Endodermal cell (in vitro differentiated cells): ENCODE results near the gene SRA1. TPM values are rescaled to one million over a fixed set of nuclear protein-coding genes. Genes with fewer than 3 reads are reported as not detected.

Experiments used
- DNase-seq: peaks from one replicate; pipeline ENCODE4 v3.0.0-alpha.2; 2017
- H3K27ac ChIP-seq: 2 replicates; pipeline ENCODE4 v1.5.1; 2013; ENCODE audit warnings: mild to moderate bottlenecking, low read depth, low read length, moderate library complexity
- H3K27me3 ChIP-seq: 2 replicates; pipeline ENCODE4 v1.6.1; 2013; ENCODE audit warnings: mild to moderate bottlenecking, low read length, moderate library complexity; ENCODE audit not compliant: insufficient read depth, control insufficient read depth, poor library complexity, severe bottlenecking
- H3K36me3 ChIP-seq: 2 replicates; pipeline ENCODE4 v1.7.0; 2013; ENCODE audit warnings: mild to moderate bottlenecking, low read length, moderate library complexity; ENCODE audit not compliant: control insufficient read depth, insufficient read depth
- H3K4me1 ChIP-seq: one replicate; pipeline ENCODE4 v1.7.0; 2013; ENCODE audit warnings: low read length; ENCODE audit not compliant: control insufficient read depth, insufficient read depth
- H3K4me3 ChIP-seq: 2 replicates; pipeline ENCODE4 v1.5.1; 2013; ENCODE audit warnings: mild to moderate bottlenecking, low read length, moderate library complexity
- H3K9ac ChIP-seq: 2 replicates; pipeline ENCODE4 v1.6.1; 2013; ENCODE audit warnings: mild to moderate bottlenecking, low read length, moderate library complexity; ENCODE audit not compliant: poor library complexity, severe bottlenecking; ENCODE audit errors: extremely low read depth
- H3K9me3 ChIP-seq: 2 replicates; pipeline ENCODE4 v1.6.1; 2013; ENCODE audit warnings: mild to moderate bottlenecking, low read length, moderate library complexity; ENCODE audit not compliant: control insufficient read depth
- H3K27ac Mint-ChIP-seq: 2 replicates; pipeline ENCODE4 v1.8.0; 2020; ENCODE audit warnings: mixed read lengths
- H3K27me3 Mint-ChIP-seq: 2 replicates; pipeline ENCODE4 v1.8.0; 2021; ENCODE audit warnings: mild to moderate bottlenecking, mixed read lengths; ENCODE audit not compliant: insufficient read depth
- H3K36me3 Mint-ChIP-seq: 2 replicates; pipeline ENCODE4 v1.8.0; 2020; ENCODE audit warnings: low read depth, mixed read lengths
- H3K4me1 Mint-ChIP-seq: 2 replicates; pipeline ENCODE4 v1.8.0; 2020; ENCODE audit warnings: mixed read lengths
- H3K4me3 Mint-ChIP-seq: 2 replicates; pipeline ENCODE4 v1.8.0; 2020; ENCODE audit warnings: mild to moderate bottlenecking, moderate library complexity, mixed read lengths
- H3K9me3 Mint-ChIP-seq: 2 replicates; pipeline ENCODE4 v1.8.0; 2020; ENCODE audit warnings: mild to moderate bottlenecking, mixed read lengths
- CTCF ChIP-seq: fragments of 200-600 bp; sonication (generic); conservative IDR thresholded peaks from 2 replicates; pipeline ENCODE4 v1.5.0; 2021; ENCODE audit warnings: antibody characterized with exemption, mild to moderate bottlenecking
- WGBS, 2 experiments: methylation state at CpG; one replicate each; pipeline versions ENCODE4 v1.1.5 to v1.1.7; 2013; ENCODE audit warnings: missing lambda C conversion rate in 2 of 2, mixed read lengths in 1 of 2; ENCODE audit not compliant: insufficient coverage in 1 of 2, insufficient read length in 1 of 2; 5-methylcytosine and 5-hydroxymethylcytosine counted together
- total RNA-seq, 2 donors: library from RNA; stranded (reverse); fragmentation: NEBNext Ultra II Directional in 1 of 2; extraction: Animal tissue kit (Norgen Biotek cat#: 25700) in 1 of 2; gene quantifications; 2 replicates in 1 of 2; 3 replicates in 1 of 2; pipeline ENCODE4 v1.2.1, GENCODE V29; 2021

The SRA1 gene
- total RNA-seq, 2 donors from 2014 or later = 40.5 to 42.9 TPM

- peaks cover 24% of the 10 kb centered on the region for H3K4me1 Mint-ChIP-seq
- H3K9me3 ChIP-seq = peaks cover 3% of the 10 kb centered on the region
Measured at GRCh38 chr5:140570058-140570457, 12.8 kb upstream of the SRA1 start.

DNA sequence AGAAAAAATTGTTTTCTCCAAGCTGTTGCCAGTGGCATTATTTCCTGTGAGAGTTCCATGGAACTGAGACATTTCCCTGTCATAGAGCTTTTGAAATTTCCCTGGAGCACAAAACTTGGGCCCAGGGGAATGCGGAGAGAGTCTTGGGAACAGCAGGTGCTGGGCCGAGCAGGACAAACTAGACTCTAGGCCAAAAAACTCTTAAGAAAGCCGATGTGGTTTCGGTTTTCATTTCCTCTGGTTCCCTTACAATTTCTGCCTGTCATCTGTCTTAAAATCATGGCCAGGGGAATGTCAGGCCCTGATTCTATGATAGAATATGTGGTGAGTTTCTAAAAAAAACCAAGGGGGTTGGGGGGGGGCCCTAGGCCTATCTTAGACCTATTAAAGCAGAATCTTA is 11.9 kb upstream of the SRA1 start:
- no peaks in the 10 kb centered on the region for H3K27me3 Mint-ChIP-seq
- H3K36me3 ChIP-seq = peaks cover 29% of the 10 kb centered on the region
- no peaks in the 10 kb centered on the region for H3K27me3 ChIP-seq
- H3K4me3 Mint-ChIP-seq = no peak overlapping the region
- 86 to 91% methylated on average over 2 to 4 of the region's 4 CpGs for WGBS, 2 experiments
- H3K9me3 ChIP-seq = peaks cover 3% of the 10 kb centered on the region
- no peak overlapping the region for H3K27ac ChIP-seq
- no peak overlapping the region for H3K9ac ChIP-seq
- H3K4me1 ChIP-seq = peaks cover 15% of the 10 kb centered on the region
- DNase-seq = no peak
- peaks cover 19% of the 10 kb centered on the region for H3K4me1 Mint-ChIP-seq
- peaks cover 20% of the 10 kb centered on the region for H3K36me3 Mint-ChIP-seq
- H3K4me3 ChIP-seq = no peak overlapping the region
- TF ChIP-seq CTCF = no peak
- no peak overlapping the region for H3K27ac Mint-ChIP-seq
- no peaks in the 10 kb centered on the region for H3K9me3 Mint-ChIP-seq

More at GRCh38 chr5:140570058-140570457, 12.8 kb upstream of the SRA1 start:
- no peak overlapping the region for H3K4me3 Mint-ChIP-seq
- no peaks in the 10 kb centered on the region for H3K9me3 Mint-ChIP-seq
- Histone ChIP-seq H3K36me3 (peaks cover 29% of the 10 kb centered on the region), H3K27me3 (no peaks in the 10 kb centered on the region), H3K9ac (no peak overlapping the region), H3K4me1 (peaks cover 15% of the 10 kb centered on the region), H3K27ac (no peak overlapping the region), H3K4me3 (no peak overlapping the region)
- peaks cover 20% of the 10 kb centered on the region for H3K36me3 Mint-ChIP-seq
- no peak overlapping the region for H3K27ac Mint-ChIP-seq
- no peak for TF ChIP-seq CTCF
- no peaks in the 10 kb centered on the region for H3K27me3 Mint-ChIP-seq
- WGBS, 2 experiments = 95 to 100% methylated on average over 4 of the region's 4 CpGs
- no peak for DNase-seq

- H3K36me3 Mint-ChIP-seq = peaks cover 20% of the 10 kb centered on the region
- H3K27ac Mint-ChIP-seq = no peak overlapping the region
- Histone ChIP-seq H3K9ac (no peak overlapping the region), H3K4me1 (peaks cover 14% of the 10 kb centered on the region), H3K27me3 (no peaks in the 10 kb centered on the region), H3K4me3 (no peak overlapping the region), H3K36me3 (peaks cover 29% of the 10 kb centered on the region), H3K9me3 (peaks cover 3% of the 10 kb centered on the region), H3K27ac (no peak overlapping the region)
- H3K4me1 Mint-ChIP-seq = peaks cover 20% of the 10 kb centered on the region
- DNase-seq = no peak
- H3K27me3 Mint-ChIP-seq = no peaks in the 10 kb centered on the region
- WGBS, 2 experiments = 94 to 95% methylated on average over 2 of the region's 2 CpGs
- no peak for TF ChIP-seq CTCF
- no peak overlapping the region for H3K4me3 Mint-ChIP-seq
- H3K9me3 Mint-ChIP-seq = no peaks in the 10 kb centered on the region
Measured at GRCh38 chr5:140568443-140569063, 11.3 kb upstream of the SRA1 start.
